DMS53 treated with DMSO at 0.1 percent for 48 hours (cell line): ENCODE measurements around the gene NPAS3.
"Not testable (repeated sequence)": the region's sequence is repeated elsewhere in the genome, so short reads cannot be mapped to it uniquely, and the experiment has no call there.

ENCODE experiments used
- DNase-seq: peaks from one replicate; lab custom pipeline; 2025; ENCODE audit not compliant: unreplicated experiment; lab: John Stamatoyannopoulos, UW

NPAS3 gene

GRCh38 chr14:33068040-33068439 lies 129.4 kb downstream of the NPAS3 start:
- no peak for DNase-seq

- no peak for DNase-seq
Observed at GRCh38 chr14:33068626-33069025, 129.9 kb downstream of the NPAS3 start.

GRCh38 chr14:33070475-33070874 lies 131.8 kb downstream of the NPAS3 start:
- DNase-seq = no peak

GRCh38 chr14:33073023-33073422 lies 134.3 kb downstream of the NPAS3 start:
- no peak for DNase-seq

GRCh38 chr14:33081259-33081658 lies 142.6 kb downstream of the NPAS3 start:
- peak; percentile 61 for DNase-seq

GRCh38 chr14:33085799-33086198 lies 147.1 kb downstream of the NPAS3 start:
- DNase-seq = no peak

- DNase-seq = not testable (repeated sequence)
Observed at GRCh38 chr14:33088274-33088673, 149.6 kb downstream of the NPAS3 start.

GRCh38 chr14:33098016-33098415 lies 159.3 kb downstream of the NPAS3 start:
- DNase-seq = no peak

GRCh38 chr14:33103489-33103888 lies 164.8 kb downstream of the NPAS3 start:
- DNase-seq = no peak

GRCh38 chr14:33103966-33104365 lies 165.3 kb downstream of the NPAS3 start:
- DNase-seq = no peak

GRCh38 chr14:33110737-33111443 lies 172.2 kb downstream of the NPAS3 start:
- DNase-seq = no peak

- DNase-seq = no peak
Observed at GRCh38 chr14:33114331-33114730, 175.7 kb downstream of the NPAS3 start.

GRCh38 chr14:33118668-33119067 lies 180.0 kb downstream of the NPAS3 start:
- DNase-seq = peak; percentile 6

- DNase-seq = no peak
Observed at GRCh38 chr14:33120341-33120740, 181.7 kb downstream of the NPAS3 start.

- DNase-seq = no peak
Observed at GRCh38 chr14:33120966-33121365, 182.3 kb downstream of the NPAS3 start.

- DNase-seq = no peak
Observed at GRCh38 chr14:33123281-33123680, 184.6 kb downstream of the NPAS3 start.

GRCh38 chr14:33126433-33126832 lies 187.8 kb downstream of the NPAS3 start:
- no peak for DNase-seq

GRCh38 chr14:33127531-33127930 lies 188.9 kb downstream of the NPAS3 start:
- DNase-seq = no peak

GRCh38 chr14:33131801-33132200 lies 193.1 kb downstream of the NPAS3 start:
- DNase-seq = no peak

- DNase-seq = no peak
Observed at GRCh38 chr14:33134162-33134561, 195.5 kb downstream of the NPAS3 start.

- no peak for DNase-seq
Observed at GRCh38 chr14:33134975-33135374, 196.3 kb downstream of the NPAS3 start.

GRCh38 chr14:33150666-33151428 lies 212.2 kb downstream of the NPAS3 start:
- DNase-seq = no peak
